NAMALWA (cell line): Measurements from ENCODE around the gene LACRT.
"Not testable (repeated sequence)": the region's sequence is repeated elsewhere in the genome, so short reads cannot be mapped to it uniquely, and the experiment has no call there.

Experiments
- DNase-seq: peaks from one replicate; pipeline ENCODE4 v3.0.0-alpha.2; 2015; ENCODE audit warnings: low spot score

LACRT gene, protein sequence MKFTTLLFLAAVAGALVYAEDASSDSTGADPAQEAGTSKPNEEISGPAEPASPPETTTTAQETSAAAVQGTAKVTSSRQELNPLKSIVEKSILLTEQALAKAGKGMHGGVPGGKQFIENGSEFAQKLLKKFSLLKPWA

DNA sequence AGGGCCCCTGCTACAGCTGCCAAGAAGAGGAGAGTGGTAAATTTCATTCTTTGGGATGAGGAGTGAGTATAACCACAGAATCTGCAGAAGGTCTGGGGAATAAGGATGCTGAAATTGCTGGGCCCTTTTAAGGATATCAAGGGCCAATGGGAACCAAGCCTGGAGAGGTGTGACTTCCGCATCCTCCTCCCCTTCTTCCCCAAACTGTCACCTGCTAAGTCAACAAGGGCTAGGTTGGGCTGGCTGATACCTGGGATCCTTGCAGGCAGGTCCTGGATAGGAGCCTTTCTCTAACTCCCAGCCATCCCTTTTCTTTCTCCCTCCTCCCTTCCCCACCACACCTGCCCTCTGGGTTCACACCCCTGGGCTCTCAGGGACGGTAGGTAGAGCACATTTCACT lies at the start of gene LACRT:
LACRT (minus strand) TSS at position 101 of the 400 bp plus-strand sequence; CDS start at position 47, 54 bp downstream.
- no peak for DNase-seq

DNA sequence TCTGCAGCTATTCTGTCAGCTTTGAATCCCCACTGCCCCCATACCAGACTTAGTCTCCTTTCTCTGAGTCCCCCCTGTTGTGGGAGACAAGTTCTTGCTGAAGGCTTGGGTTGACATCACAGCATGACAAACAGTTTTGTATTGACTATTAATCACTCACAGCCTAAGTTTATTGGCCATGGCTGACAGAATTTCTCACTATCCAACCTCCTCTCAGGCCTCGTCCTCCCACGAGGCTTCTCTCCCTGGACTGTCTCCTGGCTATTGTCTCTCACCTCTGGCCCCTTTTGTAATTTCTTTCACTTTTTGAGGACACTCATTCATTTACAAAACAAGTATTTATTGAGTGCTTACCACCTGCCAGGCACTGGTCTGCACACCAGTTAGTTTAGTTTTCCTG lies 48.7 kb upstream of the LACRT start:
- DNase-seq = no peak

DNA sequence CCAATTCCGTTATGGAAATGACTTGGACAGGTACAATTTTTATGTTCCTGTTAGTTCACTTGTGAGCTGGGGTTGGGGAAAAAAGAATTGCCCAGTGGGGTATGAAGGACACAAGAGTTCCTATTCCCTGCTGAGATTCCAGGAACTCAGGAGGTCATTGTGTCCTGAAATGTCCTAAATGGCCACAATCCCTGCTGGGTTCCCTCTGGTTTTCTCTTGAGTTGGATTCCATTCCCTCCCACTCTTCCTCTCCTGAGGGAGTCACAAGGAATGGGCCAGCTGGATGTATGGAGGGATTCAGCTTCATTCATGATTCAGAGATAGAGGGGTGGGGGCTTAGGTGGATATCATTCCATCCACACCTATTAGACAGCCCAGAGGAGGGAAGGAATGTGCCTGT lies 48.0 kb upstream of the LACRT start:
- DNase-seq = no peak

DNA sequence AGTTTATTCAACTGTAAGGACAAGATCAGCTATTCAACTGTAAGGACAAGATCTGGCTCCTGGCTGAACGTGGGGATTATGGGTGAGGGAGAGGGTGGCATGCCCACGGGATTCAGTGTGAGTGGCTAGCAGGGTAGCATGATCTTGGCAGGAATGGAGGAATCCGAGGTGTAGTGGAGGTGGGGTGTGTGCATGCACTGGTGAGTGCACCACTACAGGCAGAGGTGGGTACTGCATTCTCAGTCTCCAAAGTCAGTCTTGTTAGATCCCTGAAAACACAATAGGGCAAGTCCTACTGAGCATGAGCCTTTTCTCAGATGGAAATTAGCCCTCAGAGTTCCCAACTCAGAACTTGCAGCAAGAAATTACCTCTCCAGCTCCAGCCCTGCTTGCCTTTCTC lies 45.7 kb upstream of the LACRT start:
- peak; percentile 67 for DNase-seq

DNA sequence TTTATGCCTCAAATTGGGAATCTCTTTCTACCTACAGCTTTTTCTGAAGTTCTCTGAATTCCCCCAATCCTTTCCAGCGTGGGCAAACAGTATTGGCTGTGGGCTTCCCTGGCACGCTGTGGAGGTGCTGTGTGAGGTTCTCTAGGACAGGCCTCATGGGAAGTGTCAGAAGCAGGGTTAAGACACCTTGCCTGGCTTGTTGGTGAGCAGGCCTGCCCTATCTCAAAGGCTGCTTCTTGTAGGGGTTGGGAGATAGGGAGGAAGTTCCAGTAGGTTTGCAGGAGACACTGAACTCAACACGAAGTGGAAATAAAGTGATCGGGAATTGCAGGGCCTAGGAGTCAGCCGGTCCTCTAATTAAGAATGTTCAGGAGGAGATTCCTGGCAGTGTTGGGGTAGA lies 43.4 kb upstream of the LACRT start:
- no peak for DNase-seq

DNA sequence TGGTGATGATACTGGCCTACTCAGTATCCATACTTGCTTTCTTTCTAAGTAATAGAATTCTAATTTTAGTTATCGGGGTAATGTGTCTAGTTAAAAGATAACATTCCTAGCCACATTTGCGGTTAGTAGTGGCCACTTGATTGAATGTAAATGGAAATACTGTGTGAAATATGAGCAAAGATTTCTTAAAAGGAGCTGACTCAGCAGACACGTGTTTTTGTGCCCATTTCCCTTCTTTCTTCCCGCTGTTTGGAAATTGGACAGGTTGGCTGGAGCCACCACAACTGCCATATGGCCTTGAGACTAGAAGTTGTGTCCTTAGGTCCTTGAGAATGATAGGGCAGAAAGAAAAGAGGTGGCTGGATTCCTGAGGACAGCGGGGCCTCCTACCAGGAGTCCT lies 33.2 kb upstream of the LACRT start:
- no peak for DNase-seq

DNA sequence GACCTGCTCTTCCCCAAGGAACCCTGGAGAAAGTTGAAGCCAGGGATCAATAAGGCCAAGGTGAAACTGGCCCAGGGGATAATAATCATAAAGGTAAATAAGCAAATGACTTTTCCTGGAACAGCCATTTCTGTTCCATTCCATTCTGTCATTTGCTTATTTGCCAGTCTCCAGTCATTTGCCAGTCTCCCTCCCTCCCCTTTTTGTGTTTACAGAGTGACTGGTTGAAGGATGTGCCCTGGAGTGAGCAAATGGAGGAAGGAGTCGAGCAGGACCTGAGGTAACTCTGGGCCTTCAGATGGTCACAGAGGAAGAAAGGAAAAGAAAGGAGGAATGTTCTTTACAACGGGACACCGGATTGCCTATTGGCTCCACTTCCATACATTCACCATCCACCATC lies 31.3 kb upstream of the LACRT start:
- DNase-seq = no peak

DNA sequence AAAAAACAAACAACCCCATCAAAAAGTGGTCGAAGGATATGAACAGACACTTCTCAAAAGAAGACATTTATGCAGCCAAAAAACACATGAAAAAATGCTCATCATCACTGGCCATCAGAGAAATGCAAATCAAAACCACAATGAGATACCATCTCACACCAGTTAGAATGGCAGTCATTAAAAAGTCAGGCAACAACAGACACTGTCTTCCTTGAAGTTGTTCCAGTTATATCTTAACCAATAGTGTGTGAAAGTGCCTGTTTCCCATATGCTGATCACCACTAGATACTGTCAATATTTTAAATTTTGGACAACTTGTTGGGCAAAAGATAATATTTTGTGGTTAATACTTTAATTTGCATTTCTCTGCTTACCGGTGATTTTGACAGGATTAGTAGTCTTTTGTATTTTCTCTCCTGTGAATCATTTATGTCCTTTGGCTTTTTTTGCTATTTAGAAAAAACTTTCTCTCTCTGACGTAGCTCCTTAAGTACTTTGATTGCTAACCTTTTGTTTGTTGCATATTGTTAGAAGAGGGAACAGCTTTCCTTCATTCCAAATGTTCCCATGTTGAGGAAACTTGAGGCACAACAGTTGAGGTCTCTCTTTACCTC lies 30.4 kb upstream of the LACRT start:
- DNase-seq = not testable (repeated sequence)

DNA sequence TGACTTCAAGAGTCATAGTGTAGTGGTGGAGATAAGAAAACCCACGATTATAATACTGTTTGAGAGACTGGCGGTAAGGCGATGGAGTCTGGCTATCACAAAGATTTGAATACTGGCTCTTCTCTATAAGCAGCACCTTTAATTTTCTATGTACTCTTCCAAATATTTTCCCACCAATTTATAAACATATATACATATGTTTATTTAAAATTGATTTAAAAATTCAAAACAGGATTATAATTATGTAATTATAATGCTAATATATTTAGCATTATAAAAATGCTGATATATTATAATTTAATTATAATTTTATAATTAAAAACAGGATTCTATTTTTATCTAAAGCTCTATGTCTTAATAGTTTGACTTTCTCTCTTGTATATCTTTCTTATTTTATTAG lies 28.9 kb upstream of the LACRT start:
- no peak for DNase-seq

DNA sequence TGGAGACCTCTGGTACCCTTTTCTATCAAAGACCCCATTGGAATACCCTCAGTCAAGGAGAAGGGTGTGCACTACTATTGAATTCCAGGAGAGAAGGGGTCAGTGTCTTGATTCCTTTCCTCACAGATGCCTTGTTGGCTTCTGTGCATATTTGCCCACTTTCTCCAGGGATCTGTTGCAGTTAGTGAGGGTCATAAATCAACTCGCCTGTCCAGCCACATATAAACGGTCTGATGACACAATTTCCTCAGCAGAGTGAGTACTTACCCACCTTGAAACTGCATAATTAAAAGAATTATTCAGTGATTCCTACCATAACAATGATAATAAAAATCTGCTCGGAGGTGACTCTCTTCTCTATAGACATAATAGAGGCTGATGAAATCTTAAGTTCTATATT lies 27.3 kb upstream of the LACRT start:
- DNase-seq = no peak

DNA sequence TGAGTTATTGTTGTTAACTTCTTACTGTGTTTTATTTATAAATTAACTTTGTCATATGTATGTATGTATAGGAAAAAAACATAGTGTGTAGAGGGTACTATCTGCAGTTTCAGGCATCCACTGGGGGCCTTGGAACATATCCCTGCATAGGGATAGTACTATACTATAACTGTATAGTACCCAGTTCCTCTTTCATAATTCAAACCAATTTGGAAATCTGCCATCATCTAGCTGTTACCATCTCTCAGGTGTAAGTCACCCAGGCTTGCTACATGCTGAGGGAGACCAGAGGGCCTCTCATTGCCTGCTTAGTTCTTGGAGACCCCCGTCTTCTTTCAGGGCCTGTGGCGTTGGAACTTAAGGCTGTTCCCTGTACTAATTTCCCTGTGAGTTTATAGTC lies 26.4 kb upstream of the LACRT start:
- DNase-seq = peak; percentile 26

DNA sequence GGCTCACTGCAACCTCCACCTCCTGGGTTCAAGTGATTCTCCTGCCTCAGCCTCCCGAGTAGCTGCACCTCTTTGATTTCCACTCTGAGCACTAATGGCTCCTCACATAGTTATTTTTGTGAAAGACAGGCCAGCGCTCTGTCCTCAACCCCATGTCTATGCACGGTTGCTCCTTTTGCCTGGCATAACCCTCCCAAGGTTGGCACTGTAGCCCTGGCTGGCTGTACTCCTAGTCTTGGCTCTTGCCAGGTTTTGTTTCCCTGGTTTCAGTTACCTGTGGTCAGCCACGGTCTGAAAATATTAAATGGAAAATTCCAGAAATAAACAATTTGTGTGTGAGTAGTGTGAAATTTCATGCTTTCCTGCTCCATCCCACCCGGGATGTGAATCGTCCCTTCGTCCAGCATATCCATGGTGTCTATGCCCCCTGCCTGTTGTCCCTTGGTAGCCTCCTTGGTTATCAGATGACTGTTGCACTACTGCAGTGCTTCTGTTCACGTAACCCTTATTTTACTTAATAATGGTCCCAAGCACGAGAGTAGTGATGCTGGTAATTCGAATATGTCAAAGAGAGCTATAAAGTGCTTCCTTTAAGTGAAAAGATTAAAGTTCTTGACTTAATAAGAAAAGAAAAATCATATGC lies 25.7 kb upstream of the LACRT start:
- no peak for DNase-seq

DNA sequence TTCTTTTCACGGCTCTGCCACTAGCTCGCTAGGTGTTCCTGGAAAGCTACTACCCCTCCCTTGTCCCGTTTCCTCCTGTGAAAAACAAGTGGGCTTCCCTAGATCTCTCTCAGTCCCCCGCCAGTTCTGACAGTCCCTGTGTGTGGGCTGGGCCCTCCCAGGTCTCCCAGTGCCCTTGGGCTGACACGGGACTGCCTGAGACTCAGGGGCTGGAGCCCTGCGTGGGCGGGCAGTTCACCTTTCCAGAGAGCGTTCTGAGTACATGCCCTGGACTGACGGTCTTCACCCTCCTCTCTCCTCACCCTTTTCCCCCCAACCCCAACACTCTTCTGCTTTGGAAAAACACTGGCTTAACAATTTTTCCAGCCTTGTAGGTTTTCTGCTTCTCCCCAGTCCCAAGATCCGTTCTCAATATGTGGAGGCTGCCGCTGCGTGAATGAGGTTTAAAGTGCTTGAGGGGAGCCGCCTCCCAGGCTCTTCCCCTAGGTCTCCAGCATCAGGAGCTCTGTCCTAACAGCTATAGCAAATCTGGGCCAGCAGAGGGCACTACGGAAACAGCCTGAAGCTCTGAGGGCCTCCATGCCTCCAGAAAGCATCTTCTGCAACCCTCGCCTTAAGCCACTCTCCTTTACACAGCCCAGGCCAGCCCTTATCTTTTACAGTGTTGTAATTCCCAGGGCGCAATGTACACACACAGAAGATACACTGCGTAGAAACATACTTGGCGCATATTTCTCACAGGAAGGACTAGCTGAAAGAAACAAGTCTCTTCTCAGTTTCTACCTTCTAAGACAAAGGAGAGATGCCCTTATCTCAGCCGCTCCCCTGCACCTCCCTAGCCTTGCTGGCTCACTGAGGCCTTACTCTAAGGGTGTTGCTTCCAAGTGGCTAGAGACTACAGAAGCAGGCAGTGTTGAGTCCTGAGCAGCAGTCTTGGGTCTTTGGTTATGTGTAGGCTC lies 23.9 kb upstream of the LACRT start:
- peak; percentile 78 for DNase-seq

DNA sequence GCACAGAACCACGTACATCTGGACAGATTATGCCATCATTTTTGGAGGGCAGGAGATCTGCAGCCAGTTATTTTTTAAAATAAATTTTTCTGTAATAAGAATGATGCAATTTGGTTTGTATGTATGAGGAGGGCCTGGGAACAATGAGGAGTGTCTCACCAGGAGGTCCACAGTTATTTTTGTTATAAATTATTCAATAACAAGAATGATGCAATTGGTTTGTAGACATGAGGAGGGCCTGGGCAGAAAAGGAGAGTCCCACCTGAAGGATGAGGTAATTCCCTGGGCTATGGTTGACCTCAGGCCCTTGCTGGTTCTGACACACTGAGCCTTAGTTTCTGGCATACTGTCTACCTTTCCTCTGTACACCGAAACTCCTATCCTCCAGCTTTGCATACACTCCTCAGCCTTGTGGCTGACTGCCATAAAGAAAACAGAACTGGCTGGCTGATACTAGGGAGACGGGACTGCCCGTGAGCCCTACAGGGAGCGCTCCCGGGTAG lies 22.5 kb upstream of the LACRT start:
- DNase-seq = no peak

DNA sequence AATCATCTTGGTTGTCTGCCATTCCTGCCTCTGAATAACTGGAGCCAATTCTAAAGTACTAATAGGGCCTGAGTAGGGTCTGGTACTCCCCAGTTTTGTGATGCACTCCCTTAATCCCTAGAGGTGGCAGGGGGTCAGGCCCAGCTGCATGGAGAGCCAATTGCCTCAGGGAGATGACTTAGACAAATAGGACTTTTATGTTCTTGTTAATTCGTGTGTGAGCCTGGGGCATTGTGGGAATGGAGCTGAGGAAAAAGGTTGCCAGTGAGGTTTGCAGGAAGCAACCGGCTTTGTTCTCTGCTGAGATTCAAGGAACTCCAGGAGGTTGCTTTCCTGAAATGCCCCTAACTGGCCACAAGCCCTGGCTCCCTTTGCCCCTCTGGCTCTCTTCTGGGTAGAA lies 20.2 kb upstream of the LACRT start:
- no peak for DNase-seq

DNA sequence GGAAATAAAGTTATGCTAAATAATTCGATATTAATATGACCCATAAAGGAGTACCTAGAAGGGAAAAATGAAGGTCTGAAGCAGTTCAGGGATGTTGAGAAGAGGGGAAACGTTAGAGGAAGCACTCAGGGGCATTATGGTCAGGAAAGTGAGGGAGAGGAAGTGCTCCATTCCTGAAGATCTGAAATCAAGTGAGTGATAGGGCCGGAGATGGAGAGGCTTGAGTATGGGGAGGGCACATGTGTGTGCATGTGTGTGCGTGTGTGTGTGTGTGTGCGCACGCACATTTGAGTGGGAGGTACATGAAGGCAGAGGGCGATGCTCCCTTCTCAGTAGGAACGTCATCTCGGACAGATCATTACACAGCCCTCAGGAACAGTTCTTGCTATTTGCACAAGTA lies 18.3 kb upstream of the LACRT start:
- DNase-seq = no peak

DNA sequence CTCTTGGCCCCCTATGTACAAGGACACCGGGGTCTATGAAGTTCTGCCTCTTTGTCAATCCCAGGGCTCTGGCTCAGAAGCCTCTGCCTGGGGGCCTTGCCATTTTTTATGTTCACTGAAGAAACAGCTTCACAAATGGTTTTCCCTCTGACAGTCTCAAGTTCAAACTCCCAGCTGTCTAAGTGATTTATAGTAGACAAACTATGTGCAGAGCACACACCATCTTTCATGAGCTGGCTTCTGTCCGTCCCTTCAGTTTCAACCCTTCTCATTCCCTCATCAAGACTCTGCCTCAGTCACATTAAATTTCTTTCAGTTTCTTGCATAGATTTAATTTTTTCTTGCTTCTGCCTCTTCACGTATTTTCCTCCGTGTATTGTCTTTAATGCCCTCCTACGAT lies 16.2 kb upstream of the LACRT start:
- no peak for DNase-seq

DNA sequence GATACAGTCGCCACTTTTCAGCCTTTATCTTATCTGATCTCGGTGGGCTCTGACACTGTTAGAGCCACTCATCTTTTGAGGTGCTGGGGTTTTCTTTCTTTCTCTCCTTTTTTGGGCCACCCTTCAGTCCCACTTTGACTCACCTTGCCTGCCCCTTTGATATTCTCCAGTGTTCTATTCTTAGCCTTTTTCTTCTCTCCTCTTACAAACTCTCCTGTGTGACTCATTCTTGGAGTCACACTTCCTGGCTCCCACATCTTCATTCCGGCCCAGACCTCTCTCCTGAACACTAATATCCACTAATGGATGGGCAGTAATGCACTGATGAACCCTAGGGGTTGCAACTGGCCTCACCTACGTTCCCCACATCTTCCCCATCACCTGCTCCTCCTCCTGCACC lies 15.7 kb upstream of the LACRT start:
- DNase-seq = no peak

DNA sequence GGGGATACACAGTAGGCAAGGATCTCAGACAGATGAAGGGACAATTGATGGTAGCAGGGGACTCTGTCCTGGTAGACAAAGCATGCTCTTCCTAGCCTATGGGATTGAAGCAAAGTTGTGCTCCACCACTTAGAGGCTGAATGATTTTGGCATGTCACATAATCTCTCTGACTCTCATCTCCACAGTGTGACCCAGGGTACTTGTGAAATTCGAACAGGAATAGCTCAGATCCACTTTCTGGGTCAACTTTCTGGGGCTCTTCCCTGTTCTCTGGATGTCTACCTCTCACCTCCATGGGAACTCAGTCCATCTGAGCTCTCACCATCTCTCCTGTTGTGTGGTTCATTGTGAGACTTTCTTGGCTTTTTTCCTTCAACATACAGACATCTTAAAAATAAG lies 15.1 kb upstream of the LACRT start:
- DNase-seq = no peak

DNA sequence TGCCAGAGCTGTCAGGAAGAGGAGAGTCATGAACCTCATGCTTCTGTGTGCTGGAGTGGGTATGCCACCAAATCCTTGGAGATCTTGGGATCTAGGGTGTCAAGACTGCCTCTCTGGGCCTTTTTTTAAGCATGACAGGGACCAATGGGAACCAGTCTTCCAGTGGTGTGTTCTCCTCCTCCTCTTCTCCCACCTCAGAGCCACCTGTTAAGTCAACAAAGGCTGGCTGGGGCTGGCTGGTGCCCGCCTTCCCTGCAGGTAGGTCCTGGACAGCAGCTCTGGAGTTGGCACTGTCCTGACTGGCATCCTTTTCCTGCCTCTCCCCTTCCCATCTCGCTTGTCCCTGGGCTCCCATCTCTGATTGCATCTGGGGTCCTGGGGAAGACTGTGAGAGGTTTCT lies 13.6 kb upstream of the LACRT start, which contains the start of gene DCD:
DCD (minus strand) TSS at position 101 of the 400 bp plus-strand sequence; CDS start at position 39, 62 bp downstream.
- no peak for DNase-seq

DNA sequence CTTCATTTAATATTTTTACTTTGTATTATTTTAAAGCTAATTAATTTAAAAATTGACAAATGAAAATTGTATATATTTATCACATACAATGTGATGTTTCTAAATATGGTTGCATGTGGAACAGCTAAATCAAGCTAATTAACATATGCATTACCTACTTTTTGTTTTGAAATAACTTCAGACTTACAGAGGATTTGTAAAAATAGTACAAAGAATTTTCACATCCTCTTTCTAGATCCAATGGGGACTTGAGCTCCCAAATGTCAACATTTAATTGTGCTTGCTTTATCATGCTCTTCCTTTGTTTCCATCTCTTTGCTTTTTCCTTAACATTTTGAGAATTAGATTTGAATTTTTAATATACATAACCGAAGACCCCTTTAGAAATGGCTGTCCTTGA lies 6.9 kb upstream of the LACRT start:
- DNase-seq = no peak

DNA sequence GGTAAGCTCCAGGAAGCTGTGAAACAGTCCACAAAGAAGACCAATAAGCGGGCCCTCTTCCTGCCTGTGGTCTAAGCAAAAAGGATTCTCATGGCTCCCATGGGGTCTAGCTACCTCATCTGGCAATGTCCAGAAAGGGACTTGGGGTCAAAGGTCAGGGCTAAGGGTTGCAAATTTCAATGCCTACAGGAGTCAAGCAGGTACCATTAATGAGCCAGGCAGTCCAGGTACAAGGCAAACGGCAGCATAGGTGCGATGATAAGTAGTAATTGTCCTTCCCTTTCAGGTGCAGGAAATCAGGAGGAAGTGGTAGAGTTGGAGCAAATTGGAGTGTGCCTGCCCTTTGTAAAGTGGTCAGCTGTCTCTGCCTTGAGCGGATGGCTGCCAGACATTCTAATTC lies 6.4 kb upstream of the LACRT start:
- no peak for DNase-seq
